Type B pancreatic cell (in vitro differentiated cells): Measurements from ENCODE around the gene SYT7. TPM values are rescaled to one million over a fixed set of nuclear protein-coding genes. Genes with fewer than 3 reads are reported as not detected.
A peak's percentile ranks its signal among the peaks of the same experiment; 100 is the strongest.

Experiments used
- DNase-seq: peaks from one replicate; pipeline ENCODE4 v3.0.0; 2021; ENCODE audit warnings: mixed read lengths; ENCODE audit not compliant: unreplicated experiment; ENCODE audit errors: extremely low spot score
- H3K27ac Mint-ChIP-seq: 2 replicates; pipeline ENCODE4 v1.8.0; 2021; ENCODE audit warnings: mild to moderate bottlenecking, mixed read lengths
- H3K27me3 Mint-ChIP-seq: 2 replicates; pipeline ENCODE4 v1.8.0; 2021; ENCODE audit warnings: mixed read lengths
- H3K36me3 Mint-ChIP-seq: 2 replicates; pipeline ENCODE4 v1.8.0; 2021; ENCODE audit warnings: mixed read lengths
- H3K4me1 Mint-ChIP-seq: one replicate; pipeline ENCODE4 v1.8.0; 2021; ENCODE audit warnings: mixed read lengths; ENCODE audit not compliant: unreplicated experiment
- H3K4me3 Mint-ChIP-seq: 2 replicates; pipeline ENCODE4 v1.8.0; 2021; ENCODE audit warnings: mild to moderate bottlenecking, mixed read lengths
- H3K9me3 Mint-ChIP-seq: 2 replicates; pipeline ENCODE4 v1.8.0; 2021; ENCODE audit warnings: mixed read lengths
- CTCF ChIP-seq: fragments of 200-600 bp; sonication (generic); conservative IDR thresholded peaks from 2 replicates; pipeline ENCODE4 v1.5.0; 2021; ENCODE audit warnings: antibody characterized with exemption, mild to moderate bottlenecking
- total RNA-seq: library from RNA; stranded (reverse); gene quantifications from 2 replicates; pipeline ENCODE4 v1.2.1, GENCODE V29; 2021; ENCODE audit warnings: low replicate concordance

SYT7 gene
- total RNA-seq, 1 donor from 2014 or later = 26.5 TPM

GRCh38 chr11:61533401-61533800, 47.5 kb downstream of the SYT7 start:
- H3K27me3 Mint-ChIP-seq = no peaks in the 10 kb centered on the region
- peaks cover 28% of the 10 kb centered on the region for H3K4me1 Mint-ChIP-seq
- H3K27ac Mint-ChIP-seq = peak overlapping the region; percentile 70
- TF ChIP-seq CTCF = no peak
- H3K4me3 Mint-ChIP-seq = peak overlapping the region; percentile 28
- no peaks in the 10 kb centered on the region for H3K9me3 Mint-ChIP-seq
- H3K36me3 Mint-ChIP-seq = no peaks in the 10 kb centered on the region
- no peak for DNase-seq

- no peak for DNase-seq
- no peak for TF ChIP-seq CTCF
- no peak overlapping the region for H3K4me3 Mint-ChIP-seq
- no peaks in the 10 kb centered on the region for H3K27me3 Mint-ChIP-seq
- no peak overlapping the region for H3K27ac Mint-ChIP-seq
- peaks cover 26% of the 10 kb centered on the region for H3K4me1 Mint-ChIP-seq
- no peaks in the 10 kb centered on the region for H3K36me3 Mint-ChIP-seq
- no peaks in the 10 kb centered on the region for H3K9me3 Mint-ChIP-seq
Measured at GRCh38 chr11:61533039-61533375, 47.9 kb downstream of the SYT7 start.

GRCh38 chr11:61532134-61533038, 48.5 kb downstream of the SYT7 start:
- peak; percentile 79 for TF ChIP-seq CTCF
- Mint-ChIP-seq H3K27ac (no peak overlapping the region), H3K36me3 (no peaks in the 10 kb centered on the region), H3K9me3 (no peaks in the 10 kb centered on the region), H3K27me3 (no peaks in the 10 kb centered on the region), H3K4me1 (peaks cover 26% of the 10 kb centered on the region), H3K4me3 (no peak overlapping the region)
- DNase-seq = no peak

- no peak for DNase-seq
- Mint-ChIP-seq H3K27ac (no peak overlapping the region), H3K4me3 (no peak overlapping the region), H3K4me1 (peaks cover 26% of the 10 kb centered on the region), H3K36me3 (no peaks in the 10 kb centered on the region), H3K27me3 (no peaks in the 10 kb centered on the region), H3K9me3 (no peaks in the 10 kb centered on the region)
- no peak for TF ChIP-seq CTCF
Measured at GRCh38 chr11:61531044-61531443, 49.8 kb downstream of the SYT7 start.

- H3K27me3 Mint-ChIP-seq = no peaks in the 10 kb centered on the region
- peaks cover 22% of the 10 kb centered on the region for H3K4me1 Mint-ChIP-seq
- H3K4me3 Mint-ChIP-seq = no peak overlapping the region
- no peaks in the 10 kb centered on the region for H3K9me3 Mint-ChIP-seq
- no peak for TF ChIP-seq CTCF
- H3K36me3 Mint-ChIP-seq = no peaks in the 10 kb centered on the region
- DNase-seq = no peak
- peak overlapping the region; percentile 26 for H3K27ac Mint-ChIP-seq
Measured at GRCh38 chr11:61529537-61530225, 51.2 kb downstream of the SYT7 start.
